PC-9 (cell line): ENCODE results near the gene RUBCN. TPM values are rescaled to one million over a fixed set of nuclear protein-coding genes. Genes with fewer than 3 reads are reported as not detected.

Experiments used
- BruUV-seq: library from RNA; stranded (reverse); fragments of 400-500 nt; replicated peaks from 2 replicates; lab custom pipeline; 2021; lab: Mats Ljungman, UMichigan
- CTCF ChIA-PET: fragments of 300-600 bp; sonication (Branson Sonifier 250); formaldehyde crosslinking; loops from one replicate; lab custom pipeline; 2022; ENCODE audit warnings: antibody characterized with exemption; lab: Charles Lee
- POLR2A ChIA-PET: fragments of 300-600 bp; sonication (Branson Sonifier 250); formaldehyde crosslinking; loops from one replicate; lab custom pipeline; 2022; ENCODE audit warnings: antibody characterized with exemption; ENCODE audit not compliant: unreplicated experiment; lab: Charles Lee
- DNase-seq, 2 experiments: peaks; one replicate each; pipeline versions ENCODE4 v3.0.0 to v3.0.0-alpha.2; 2015 to 2022; ENCODE audit warnings: mixed read lengths in 1 of 2
- H2AFZ ChIP-seq: fragments of 200-600 bp; sonication (generic); 2 replicates; pipeline ENCODE4 v1.8.1; 2017; ENCODE audit warnings: antibody characterized with exemption
- H3F3A ChIP-seq: fragments of 200-600 bp; sonication (generic); 2 replicates; pipeline ENCODE4 v1.8.1; 2017; ENCODE audit warnings: antibody characterized with exemption, mild to moderate bottlenecking, low read depth; ENCODE audit not compliant: insufficient read depth
- H3K27ac ChIP-seq: fragments of 200-600 bp; sonication (generic); 2 replicates; pipeline ENCODE4 v1.6.1; 2016; ENCODE audit warnings: mixed run types
- H3K27me3 ChIP-seq: fragments of 200-600 bp; sonication (generic); 2 replicates; pipeline ENCODE4 v1.6.1; 2016; ENCODE audit warnings: low read depth, mixed run types; ENCODE audit not compliant: insufficient read depth
- H3K36me3 ChIP-seq: fragments of 200-600 bp; sonication (generic); 2 replicates; pipeline ENCODE4 v1.6.1; 2016; ENCODE audit warnings: low read depth, mixed run types
- H3K4me1 ChIP-seq: fragments of 200-600 bp; sonication (generic); replicated peaks from 2 replicates; pipeline ENCODE4 v1.6.1; 2016; ENCODE audit warnings: mixed run types; ENCODE audit not compliant: insufficient read depth
- H3K4me2 ChIP-seq: fragments of 200-600 bp; sonication (generic); 2 replicates; pipeline ENCODE4 v1.6.1; 2017; ENCODE audit warnings: mixed run types
- H3K4me3 ChIP-seq: fragments of 200-600 bp; sonication (generic); 2 replicates; pipeline ENCODE4 v1.6.1; 2016; ENCODE audit warnings: mixed run types
- H3K79me2 ChIP-seq: fragments of 200-600 bp; sonication (generic); 2 replicates; pipeline ENCODE4 v1.6.1; 2017; ENCODE audit warnings: low read depth, mixed run types
- H3K9me2 ChIP-seq: fragments of 200-600 bp; sonication (generic); 2 replicates; pipeline ENCODE4 v1.8.1; 2017; ENCODE audit warnings: mild to moderate bottlenecking; ENCODE audit not compliant: insufficient read depth
- H3K9me3 ChIP-seq: fragments of 200-600 bp; sonication (generic); 2 replicates; pipeline ENCODE4 v1.8.1; 2016; ENCODE audit warnings: low read depth; ENCODE audit not compliant: insufficient read depth
- H4K20me1 ChIP-seq: fragments of 200-600 bp; sonication (generic); 2 replicates; pipeline ENCODE4 v1.8.1; 2017; ENCODE audit not compliant: insufficient read depth
- CTCF ChIP-seq: fragments of 200-600 bp; sonication (generic); conservative IDR thresholded peaks from 2 replicates; pipeline ENCODE4 v1.6.1; 2017; ENCODE audit warnings: mixed run types, antibody characterized with exemption, mild to moderate bottlenecking, moderate library complexity
- EZH2 ChIP-seq: fragments of 200-600 bp; sonication (generic); IDR thresholded peaks from 2 replicates; pipeline ENCODE4 v1.8.0; 2017; ENCODE audit warnings: antibody characterized with exemption, low read depth
- intact Hi-C: fragments of 100-400 bp; cut with micrococcal nuclease; formaldehyde crosslinking; loops from one replicate; pipeline ENCODE4 v1.10.0; 2022; ENCODE audit not compliant: unreplicated experiment
- total RNA-seq: library from RNA; stranded (reverse); gene quantifications from 2 replicates; pipeline ENCODE4 v1.2.3, GENCODE V29; 2021

The RUBCN gene
- total RNA-seq, 1 experiment from 2014 or later = 34.2 TPM

- intact Hi-C loops = no loop called here
- Histone ChIP-seq H3K4me2 (no peak overlapping the region), H3K27me3 (no peaks in the 10 kb centered on the region), H3K79me2 (no peaks in the 10 kb centered on the region), H3K4me1 (no peaks in the 10 kb centered on the region), H3F3A (no peaks in the 10 kb centered on the region), H3K36me3 (peaks cover 15% of the 10 kb centered on the region), H4K20me1 (no peaks in the 10 kb centered on the region), H3K27ac (no peak overlapping the region), H3K4me3 (no peak overlapping the region), H2AFZ (no peak overlapping the region), H3K9me3 (no peaks in the 10 kb centered on the region), H3K9me2 (no peaks in the 10 kb centered on the region)
- ChIA-PET CTCF (no interaction called here), POLR2A (no interaction called here)
- no peak for TF ChIP-seq CTCF
- TF ChIP-seq EZH2 = no peak
- BruUV-seq = no TSS peak
- no peak for DNase-seq
Measured at GRCh38 chr3:197690754-197691153, 46.0 kb downstream of the RUBCN start.

GRCh38 chr3:197687570-197687969 is 49.1 kb downstream of the RUBCN start:
- H3K4me2 ChIP-seq = no peak overlapping the region
- H3K4me1 ChIP-seq = no peaks in the 10 kb centered on the region
- BruUV-seq = no TSS peak
- H3K79me2 ChIP-seq = no peaks in the 10 kb centered on the region
- intact Hi-C loops = no loop called here
- no peaks in the 10 kb centered on the region for H3K9me3 ChIP-seq
- H3K36me3 ChIP-seq = no peaks in the 10 kb centered on the region
- H3K27ac ChIP-seq = no peak overlapping the region
- ChIA-PET CTCF (no interaction called here), POLR2A (no interaction called here)
- no peaks in the 10 kb centered on the region for H3K9me2 ChIP-seq
- no peak overlapping the region for H3K4me3 ChIP-seq
- no peaks in the 10 kb centered on the region for H3F3A ChIP-seq
- H4K20me1 ChIP-seq = no peaks in the 10 kb centered on the region
- no peak for DNase-seq
- no peaks in the 10 kb centered on the region for H3K27me3 ChIP-seq
- TF ChIP-seq EZH2 (no peak), CTCF (no peak)
- no peak overlapping the region for H2AFZ ChIP-seq

DNA sequence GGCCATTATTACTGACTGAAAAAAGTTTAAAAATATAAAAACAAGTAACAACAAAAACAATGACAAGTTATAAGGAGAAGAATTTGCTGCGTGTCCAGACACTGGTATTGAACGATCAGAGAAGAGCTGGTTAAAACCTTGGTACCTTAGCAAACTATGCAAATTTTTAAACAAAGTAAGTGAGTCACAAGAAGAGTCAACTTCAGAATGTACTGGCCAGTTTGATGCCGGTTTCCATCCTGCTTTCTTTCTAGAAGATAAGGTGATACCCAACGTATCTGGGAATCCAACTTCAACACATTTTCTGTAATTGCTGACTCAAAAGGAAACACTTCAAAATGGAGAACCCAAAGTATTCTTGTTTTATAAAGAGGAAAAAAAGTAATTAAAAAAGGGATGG is 49.8 kb downstream of the RUBCN start:
- Histone ChIP-seq H3K27ac (no peak overlapping the region), H3K36me3 (no peaks in the 10 kb centered on the region; the same call in 1 of the 2 replicates), H3K27me3 (no peaks in the 10 kb centered on the region), H3F3A (no peaks in the 10 kb centered on the region), H3K4me2 (no peak overlapping the region), H3K9me3 (no peaks in the 10 kb centered on the region), H4K20me1 (no peaks in the 10 kb centered on the region), H3K79me2 (no peaks in the 10 kb centered on the region), H3K4me3 (no peak overlapping the region), H3K9me2 (no peaks in the 10 kb centered on the region), H2AFZ (no peak overlapping the region), H3K4me1 (no peaks in the 10 kb centered on the region)
- POLR2A ChIA-PET = no interaction called here
- intact Hi-C loops = no loop called here
- TF ChIP-seq EZH2 (no peak), CTCF (no peak)
- CTCF ChIA-PET = no interaction called here
- BruUV-seq = no TSS peak
- DNase-seq = no peak
